ENCODE measurements around the gene S100A11. TPM values are rescaled to one million over a fixed set of nuclear protein-coding genes. Genes with fewer than 3 reads are reported as not detected.

The S100A11 gene
- total RNA-seq, 4 donors from 2014 or later: 120 to 368 (median 160) TPM

DNA sequence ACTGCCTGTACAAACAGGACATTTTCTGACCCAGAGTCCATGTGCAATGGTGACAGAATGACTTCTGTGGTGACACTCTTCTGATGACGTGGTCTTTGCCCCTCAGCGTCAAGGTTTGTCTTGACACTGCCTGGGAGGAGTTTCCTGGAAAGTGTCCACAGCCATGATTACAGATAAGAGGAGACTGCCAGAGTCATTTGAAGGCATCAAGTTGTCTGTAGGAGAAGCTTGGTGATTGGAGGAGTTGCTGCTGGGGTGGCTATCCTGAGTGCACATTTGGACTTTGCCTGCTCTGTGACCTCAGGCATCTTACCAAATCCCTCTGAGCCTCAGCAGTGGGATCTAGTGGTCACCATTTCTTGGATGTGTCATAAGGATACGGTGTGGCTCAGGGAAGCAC lies 34.3 kb upstream of the S100A11 start:
- H3K4me3 ChIP-seq (replicated peaks in 1 of 3): no peak overlapping the region
- H3K4me1 ChIP-seq: no peaks in the 10 kb centered on the region
- intact Hi-C loops (cut with DNase I): no loop called here
- H3K27me3 ChIP-seq: no peaks in the 10 kb centered on the region
- whole genome bisulfite sequencing, 2 donors: 80 to 83% methylated on average over 3 of the region's 3 CpGs
- TF ChIP-seq, protein P1, sequence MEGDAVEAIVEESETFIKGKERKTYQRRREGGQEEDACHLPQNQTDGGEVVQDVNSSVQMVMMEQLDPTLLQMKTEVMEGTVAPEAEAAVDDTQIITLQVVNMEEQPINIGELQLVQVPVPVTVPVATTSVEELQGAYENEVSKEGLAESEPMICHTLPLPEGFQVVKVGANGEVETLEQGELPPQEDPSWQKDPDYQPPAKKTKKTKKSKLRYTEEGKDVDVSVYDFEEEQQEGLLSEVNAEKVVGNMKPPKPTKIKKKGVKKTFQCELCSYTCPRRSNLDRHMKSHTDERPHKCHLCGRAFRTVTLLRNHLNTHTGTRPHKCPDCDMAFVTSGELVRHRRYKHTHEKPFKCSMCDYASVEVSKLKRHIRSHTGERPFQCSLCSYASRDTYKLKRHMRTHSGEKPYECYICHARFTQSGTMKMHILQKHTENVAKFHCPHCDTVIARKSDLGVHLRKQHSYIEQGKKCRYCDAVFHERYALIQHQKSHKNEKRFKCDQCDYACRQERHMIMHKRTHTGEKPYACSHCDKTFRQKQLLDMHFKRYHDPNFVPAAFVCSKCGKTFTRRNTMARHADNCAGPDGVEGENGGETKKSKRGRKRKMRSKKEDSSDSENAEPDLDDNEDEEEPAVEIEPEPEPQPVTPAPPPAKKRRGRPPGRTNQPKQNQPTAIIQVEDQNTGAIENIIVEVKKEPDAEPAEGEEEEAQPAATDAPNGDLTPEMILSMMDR (IDR thresholded peaks at IDR 0.05): no peak
- no peak for TF ChIP-seq POLR2A (IDR thresholded peaks at IDR 0.05)
- H3K36me3 ChIP-seq: no peaks in the 10 kb centered on the region
- no peak for DNase-seq
- no peaks in the 10 kb centered on the region for H3K9me3 ChIP-seq
- no peak overlapping the region for H3K27ac ChIP-seq

DNA sequence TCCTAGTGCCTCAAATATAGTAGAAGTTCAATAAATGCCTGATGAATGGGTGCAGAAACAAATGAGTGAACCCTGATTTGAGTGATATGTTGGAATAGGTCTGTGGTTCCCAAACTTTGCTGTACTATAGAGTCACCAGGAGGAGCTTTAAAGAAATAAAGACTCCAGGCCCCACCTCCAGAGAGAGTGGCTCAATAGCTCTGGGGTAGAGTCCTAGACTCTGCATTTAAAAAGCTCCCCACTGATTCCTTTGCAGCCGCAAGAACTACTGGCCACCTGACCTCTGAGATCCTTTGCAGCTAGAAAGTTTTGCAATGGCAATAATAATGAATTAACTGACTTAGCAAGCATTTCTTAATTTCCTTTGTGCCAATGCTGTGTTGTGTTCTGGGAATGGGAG lies 31.1 kb upstream of the S100A11 start:
- Histone ChIP-seq H3K36me3 (no peaks in the 10 kb centered on the region), H3K4me1 (no peaks in the 10 kb centered on the region), H3K4me3 (replicated peaks in 1 of 3) (no peak overlapping the region), H3K27me3 (no peaks in the 10 kb centered on the region), H3K27ac (no peak overlapping the region), H3K9me3 (no peaks in the 10 kb centered on the region)
- TF ChIP-seq, protein P1 (IDR thresholded peaks at IDR 0.05): no peak
- no peak for TF ChIP-seq POLR2A (IDR thresholded peaks at IDR 0.05)
- DNase-seq: no peak
- 27 to 80% methylated on average over 1 of the region's 1 CpG for WGBS, 2 donors
- intact Hi-C loops (cut with DNase I): no loop called here

DNA sequence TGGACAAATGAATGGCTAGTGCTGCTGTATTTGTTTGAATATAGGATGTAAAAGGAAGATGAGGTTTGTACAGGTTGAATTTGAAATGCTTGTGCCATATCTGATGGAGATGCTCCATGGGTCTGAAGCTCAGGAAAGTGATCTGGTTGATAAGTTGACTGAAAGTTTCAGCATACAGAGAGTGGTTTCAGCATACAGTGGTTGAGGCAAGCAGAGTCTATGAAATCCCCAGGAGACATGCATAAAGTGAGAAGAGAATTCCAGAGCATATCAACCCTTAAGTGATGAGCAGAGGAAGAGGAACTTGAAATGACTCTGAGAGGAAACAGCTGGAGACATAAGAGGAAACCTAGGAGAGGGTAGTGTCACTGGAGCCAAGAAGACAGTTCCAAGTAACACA lies 30.3 kb upstream of the S100A11 start:
- Histone ChIP-seq H3K4me3 (replicated peaks in 1 of 3) (no peak overlapping the region), H3K27ac (no peak overlapping the region), H3K36me3 (no peaks in the 10 kb centered on the region), H3K4me1 (no peaks in the 10 kb centered on the region), H3K27me3 (no peaks in the 10 kb centered on the region), H3K9me3 (no peaks in the 10 kb centered on the region)
- intact Hi-C loops (cut with DNase I): no loop called here
- TF ChIP-seq, protein P1 (IDR thresholded peaks at IDR 0.05): no peak
- TF ChIP-seq POLR2A (IDR thresholded peaks at IDR 0.05): no peak
- no peak for DNase-seq

DNA sequence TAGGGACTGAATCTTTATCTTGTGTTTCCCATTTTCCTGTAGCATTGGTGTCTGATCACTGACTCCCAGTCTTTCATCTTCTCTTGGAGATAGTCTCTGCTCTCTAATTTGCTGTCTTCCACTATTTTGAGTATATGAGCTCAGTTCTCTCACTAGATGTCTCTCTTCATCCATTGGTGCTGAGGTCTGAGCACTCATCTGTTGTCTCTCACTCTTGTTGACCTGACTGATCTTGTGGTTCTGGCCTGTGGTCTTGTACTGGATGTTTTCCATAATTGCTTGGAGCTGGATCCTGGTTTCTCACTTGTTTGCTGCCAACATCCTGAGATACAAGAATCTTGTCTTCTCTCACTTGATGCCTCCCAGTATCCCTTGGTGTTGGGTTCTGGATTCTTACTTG lies 25.1 kb upstream of the S100A11 start:
- Histone ChIP-seq H3K4me3 (replicated peaks in 1 of 3) (no peak overlapping the region), H3K36me3 (no peaks in the 10 kb centered on the region), H3K4me1 (no peaks in the 10 kb centered on the region), H3K9me3 (no peaks in the 10 kb centered on the region), H3K27me3 (no peaks in the 10 kb centered on the region), H3K27ac (no peak overlapping the region)
- intact Hi-C loops (cut with DNase I): no loop called here
- no peak for DNase-seq
- TF ChIP-seq, protein P1 (IDR thresholded peaks at IDR 0.05): no peak
- TF ChIP-seq POLR2A (IDR thresholded peaks at IDR 0.05): no peak

DNA sequence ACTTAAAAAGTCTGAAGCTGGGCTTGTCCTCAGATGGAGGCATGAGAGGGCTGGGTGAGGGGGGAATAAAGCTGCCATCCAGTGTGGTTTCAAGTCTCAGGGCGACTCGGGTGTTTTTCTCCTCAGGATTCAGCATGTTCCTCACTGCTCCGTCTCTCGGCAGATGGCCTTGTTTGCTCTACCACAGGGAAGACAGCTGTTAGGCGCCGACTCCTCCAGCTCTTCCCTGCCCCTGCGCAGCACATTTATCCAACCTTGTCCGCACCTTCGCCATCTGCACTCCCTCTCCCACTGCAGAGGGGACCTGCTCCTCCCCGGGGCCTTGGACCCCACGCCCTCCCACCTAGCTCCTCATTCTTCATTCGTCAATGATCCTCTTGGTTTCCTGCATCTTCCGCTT lies 16.6 kb upstream of the S100A11 start:
- H3K9me3 ChIP-seq: no peaks in the 10 kb centered on the region
- H3K36me3 ChIP-seq: no peaks in the 10 kb centered on the region
- no peak overlapping the region for H3K4me3 ChIP-seq (replicated peaks in 1 of 3)
- no peak for DNase-seq
- WGBS, 2 donors: 77% methylated on average over 13 of the region's 13 CpGs
- H3K27me3 ChIP-seq: no peaks in the 10 kb centered on the region
- intact Hi-C loops (cut with DNase I): loop anchor here (2.0 to 10.0 kb wide), 3 partner anchors 91 to 401 kb away; no protein-coding TSS in a partner anchor
- no peak overlapping the region for H3K27ac ChIP-seq
- TF ChIP-seq, protein P1 (IDR thresholded peaks at IDR 0.05): no peak
- no peak for TF ChIP-seq POLR2A (IDR thresholded peaks at IDR 0.05)
- H3K4me1 ChIP-seq: peaks cover 5 to 6% of the 10 kb centered on the region in 2 donors
